Mesothelial cell of epicardium (in vitro differentiated cells): ENCODE measurements around the gene AGAP3. TPM values are rescaled to one million over a fixed set of nuclear protein-coding genes. Genes with fewer than 3 reads are reported as not detected.

Experiments used
- DNase-seq, 2 experiments: peaks; one replicate each; pipeline ENCODE4 v3.0.0; 2021; ENCODE audit warnings: low spot score in 2 of 2; ENCODE audit not compliant: unreplicated experiment in 2 of 2
- H3K27ac Mint-ChIP-seq: 2 replicates; pipeline ENCODE4 v1.8.0; 2021; ENCODE audit warnings: mixed read lengths
- H3K27me3 Mint-ChIP-seq: 2 replicates; pipeline ENCODE4 v1.8.0; 2021; ENCODE audit warnings: low read depth, mixed read lengths
- H3K36me3 Mint-ChIP-seq: 2 replicates; pipeline ENCODE4 v1.8.0; 2021; ENCODE audit warnings: mixed read lengths
- H3K4me1 Mint-ChIP-seq: 2 replicates; pipeline ENCODE4 v1.8.0; 2021; ENCODE audit warnings: mixed read lengths
- H3K4me3 Mint-ChIP-seq: 2 replicates; pipeline ENCODE4 v1.8.0; 2021; ENCODE audit warnings: mild to moderate bottlenecking, moderate library complexity, mixed read lengths
- H3K9me3 Mint-ChIP-seq: 2 replicates; pipeline ENCODE4 v1.8.0; 2021; ENCODE audit warnings: mixed read lengths
- CTCF ChIP-seq: fragments of 200-600 bp; sonication (generic); IDR thresholded peaks from one replicate; pipeline ENCODE4 v1.5.0; 2021; ENCODE audit warnings: antibody characterized with exemption; ENCODE audit not compliant: unreplicated experiment
- total RNA-seq: library from RNA; stranded (reverse); gene quantifications from 3 replicates; pipeline ENCODE4 v1.2.1, GENCODE V29; 2021

AGAP3 gene
- total RNA-seq, 1 donor from 2014 or later, result 134 TPM

- no peak for TF ChIP-seq CTCF
- no peaks in the 10 kb centered on the region for H3K9me3 Mint-ChIP-seq
- H3K4me3 Mint-ChIP-seq, result no peak overlapping the region
- no peaks in the 10 kb centered on the region for H3K27me3 Mint-ChIP-seq
- DNase-seq, result no peak
- H3K27ac Mint-ChIP-seq, result no peak overlapping the region
- peaks cover 19% of the 10 kb centered on the region for H3K4me1 Mint-ChIP-seq
- no peaks in the 10 kb centered on the region for H3K36me3 Mint-ChIP-seq
These were observed 17.7 kb downstream of the AGAP3 start for GRCh38 chr7:151103973-151104372.

GRCh38 chr7:151104411-151105235 is 18.3 kb downstream of the AGAP3 start:
- no peak for DNase-seq
- Mint-ChIP-seq H3K4me1 (peaks cover 19% of the 10 kb centered on the region), H3K4me3 (no peak overlapping the region), H3K27ac (peak overlapping the region; percentile 79), H3K9me3 (no peaks in the 10 kb centered on the region), H3K36me3 (no peaks in the 10 kb centered on the region), H3K27me3 (no peaks in the 10 kb centered on the region)
- TF ChIP-seq CTCF, result no peak

GRCh38 chr7:151107882-151108281 is 21.6 kb downstream of the AGAP3 start:
- DNase-seq, result no peak
- H3K9me3 Mint-ChIP-seq, result no peaks in the 10 kb centered on the region
- peaks cover 22% of the 10 kb centered on the region for H3K4me1 Mint-ChIP-seq
- TF ChIP-seq CTCF, result no peak
- no peaks in the 10 kb centered on the region for H3K27me3 Mint-ChIP-seq
- H3K4me3 Mint-ChIP-seq, result no peak overlapping the region
- H3K36me3 Mint-ChIP-seq, result no peaks in the 10 kb centered on the region
- H3K27ac Mint-ChIP-seq, result no peak overlapping the region

GRCh38 chr7:151109094-151110048 is 23.1 kb downstream of the AGAP3 start:
- no peak overlapping the region for H3K27ac Mint-ChIP-seq
- no peak for TF ChIP-seq CTCF
- no peaks in the 10 kb centered on the region for H3K9me3 Mint-ChIP-seq
- DNase-seq, result no peak
- H3K27me3 Mint-ChIP-seq, result no peaks in the 10 kb centered on the region
- peaks cover 34% of the 10 kb centered on the region for H3K4me1 Mint-ChIP-seq
- H3K36me3 Mint-ChIP-seq, result no peaks in the 10 kb centered on the region
- H3K4me3 Mint-ChIP-seq, result no peak overlapping the region

- H3K27ac Mint-ChIP-seq, result no peak overlapping the region
These were observed 24.1 kb downstream of the AGAP3 start for GRCh38 chr7:151110236-151110940.

More at GRCh38 chr7:151110236-151110940, 24.1 kb downstream of the AGAP3 start:
- H3K4me3 Mint-ChIP-seq, result no peak overlapping the region
- no peaks in the 10 kb centered on the region for H3K9me3 Mint-ChIP-seq
- no peaks in the 10 kb centered on the region for H3K27me3 Mint-ChIP-seq
- peaks cover 26% of the 10 kb centered on the region for H3K4me1 Mint-ChIP-seq
- DNase-seq, result no peak
- H3K36me3 Mint-ChIP-seq, result no peaks in the 10 kb centered on the region
- TF ChIP-seq CTCF, result no peak
